ENCODE measurements around the gene IQCH. TPM values are rescaled to one million over a fixed set of nuclear protein-coding genes. Genes with fewer than 3 reads are reported as not detected.
"Not testable (repeated sequence)": the region's sequence is repeated elsewhere in the genome, so short reads cannot be mapped to it uniquely, and the experiment has no call there.

Gene IQCH
- total RNA-seq, 2 donors from 2014 or later, result 0.52 to 0.83 TPM

GRCh38 chr15:67274236-67274635 is 19.6 kb downstream of the IQCH start:
- no peaks in the 10 kb centered on the region for H3K36me3 ChIP-seq
- peaks cover 0 to 17% of the 10 kb centered on the region in 2 donors for H3K9me3 ChIP-seq
- no peaks in the 10 kb centered on the region for H3K27me3 ChIP-seq
- H3K27ac ChIP-seq, result no peak overlapping the region
- DNase-seq (ENCODE audit: low spot score), result no peak
- no peaks in the 10 kb centered on the region for H3K4me1 ChIP-seq
- TF ChIP-seq, protein P1, sequence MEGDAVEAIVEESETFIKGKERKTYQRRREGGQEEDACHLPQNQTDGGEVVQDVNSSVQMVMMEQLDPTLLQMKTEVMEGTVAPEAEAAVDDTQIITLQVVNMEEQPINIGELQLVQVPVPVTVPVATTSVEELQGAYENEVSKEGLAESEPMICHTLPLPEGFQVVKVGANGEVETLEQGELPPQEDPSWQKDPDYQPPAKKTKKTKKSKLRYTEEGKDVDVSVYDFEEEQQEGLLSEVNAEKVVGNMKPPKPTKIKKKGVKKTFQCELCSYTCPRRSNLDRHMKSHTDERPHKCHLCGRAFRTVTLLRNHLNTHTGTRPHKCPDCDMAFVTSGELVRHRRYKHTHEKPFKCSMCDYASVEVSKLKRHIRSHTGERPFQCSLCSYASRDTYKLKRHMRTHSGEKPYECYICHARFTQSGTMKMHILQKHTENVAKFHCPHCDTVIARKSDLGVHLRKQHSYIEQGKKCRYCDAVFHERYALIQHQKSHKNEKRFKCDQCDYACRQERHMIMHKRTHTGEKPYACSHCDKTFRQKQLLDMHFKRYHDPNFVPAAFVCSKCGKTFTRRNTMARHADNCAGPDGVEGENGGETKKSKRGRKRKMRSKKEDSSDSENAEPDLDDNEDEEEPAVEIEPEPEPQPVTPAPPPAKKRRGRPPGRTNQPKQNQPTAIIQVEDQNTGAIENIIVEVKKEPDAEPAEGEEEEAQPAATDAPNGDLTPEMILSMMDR (IDR thresholded peaks at IDR 0.05), result no peak
- no peak overlapping the region for H3K4me3 ChIP-seq

GRCh38 chr15:67276666-67277065 is 22.1 kb downstream of the IQCH start:
- Histone ChIP-seq H3K9me3 (peaks cover 0 to 17% of the 10 kb centered on the region in 2 donors), H3K27me3 (no peaks in the 10 kb centered on the region), H3K4me1 (no peaks in the 10 kb centered on the region), H3K27ac (no peak overlapping the region), H3K36me3 (no peaks in the 10 kb centered on the region), H3K4me3 (no peak overlapping the region)
- no peak for DNase-seq (ENCODE audit: low spot score)
- TF ChIP-seq, protein P1 (IDR thresholded peaks at IDR 0.05), result no peak

- H3K27ac ChIP-seq, result no peak overlapping the region
- H3K4me1 ChIP-seq, result no peaks in the 10 kb centered on the region
- H3K9me3 ChIP-seq, result peaks cover 0 to 2% of the 10 kb centered on the region in 2 donors
- H3K4me3 ChIP-seq, result no peak overlapping the region
- no peak for DNase-seq (ENCODE audit: low spot score)
- TF ChIP-seq, protein P1 (IDR thresholded peaks at IDR 0.05), result no peak
- H3K27me3 ChIP-seq, result no peaks in the 10 kb centered on the region
- H3K36me3 ChIP-seq, result no peaks in the 10 kb centered on the region
Measured at GRCh38 chr15:67280217-67280616, 25.6 kb downstream of the IQCH start.

DNA sequence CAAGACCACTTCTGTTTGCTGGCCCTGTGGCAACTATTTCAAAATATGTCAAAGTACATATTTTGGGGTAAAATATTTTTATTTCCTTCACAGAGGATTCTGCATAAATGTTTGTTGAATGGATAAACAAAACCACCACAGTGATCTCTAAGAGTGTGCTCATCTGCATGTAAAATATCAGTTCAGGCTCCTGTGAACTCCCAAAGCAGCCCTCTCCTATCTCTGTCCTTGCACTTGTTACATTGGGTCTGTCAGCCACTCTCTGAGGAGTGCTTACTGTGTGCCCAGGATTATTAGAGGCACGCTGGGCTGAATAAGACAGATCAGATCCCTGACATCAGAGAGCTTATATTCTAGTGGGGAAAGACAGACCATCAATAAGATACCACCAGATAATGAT is 27.1 kb downstream of the IQCH start:
- no peak overlapping the region for H3K27ac ChIP-seq
- H3K4me3 ChIP-seq, result no peak overlapping the region
- no peaks in the 10 kb centered on the region for H3K4me1 ChIP-seq
- no peak for DNase-seq (ENCODE audit: low spot score)
- peaks cover 0 to 13% of the 10 kb centered on the region in 2 donors for H3K9me3 ChIP-seq
- TF ChIP-seq, protein P1 (IDR thresholded peaks at IDR 0.05), result no peak
- no peaks in the 10 kb centered on the region for H3K27me3 ChIP-seq
- no peaks in the 10 kb centered on the region for H3K36me3 ChIP-seq

GRCh38 chr15:67285625-67286024 is 31.0 kb downstream of the IQCH start:
- H3K9me3 ChIP-seq, result peaks cover 0 to 21% of the 10 kb centered on the region in 2 donors
- not testable (repeated sequence) for DNase-seq (ENCODE audit: low spot score); H3K36me3 ChIP-seq

DNA sequence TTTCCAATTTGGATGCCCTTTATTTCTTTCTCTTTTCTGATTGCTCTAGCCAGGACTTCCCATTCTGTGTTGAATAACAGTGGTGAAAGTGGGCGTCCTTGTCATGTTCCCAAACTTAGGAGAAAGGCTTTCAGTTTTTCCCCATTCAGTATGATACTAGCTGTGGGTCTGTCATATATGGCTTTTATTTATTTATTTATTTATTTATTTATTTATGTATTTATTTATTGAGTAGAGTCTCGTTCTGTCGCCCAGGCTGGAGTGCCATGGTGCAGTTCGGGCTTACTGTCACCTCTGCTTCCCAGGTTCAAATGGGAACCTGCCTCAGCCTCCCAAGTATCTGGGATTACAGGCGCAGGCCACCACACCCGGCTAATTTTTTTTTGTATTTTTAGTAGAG is 31.8 kb downstream of the IQCH start:
- not testable (repeated sequence) for H3K4me1 ChIP-seq; H3K4me3 ChIP-seq; H3K27ac ChIP-seq; H3K27me3 ChIP-seq; H3K36me3 ChIP-seq; DNase-seq (ENCODE audit: low spot score)
- H3K9me3 ChIP-seq, result peaks cover 0 to 21% of the 10 kb centered on the region in 2 donors

More at GRCh38 chr15:67285625-67286024, 31.0 kb downstream of the IQCH start:
- not testable (repeated sequence) for H3K4me1 ChIP-seq, H3K27me3 ChIP-seq, H3K27ac ChIP-seq, H3K4me3 ChIP-seq

DNA sequence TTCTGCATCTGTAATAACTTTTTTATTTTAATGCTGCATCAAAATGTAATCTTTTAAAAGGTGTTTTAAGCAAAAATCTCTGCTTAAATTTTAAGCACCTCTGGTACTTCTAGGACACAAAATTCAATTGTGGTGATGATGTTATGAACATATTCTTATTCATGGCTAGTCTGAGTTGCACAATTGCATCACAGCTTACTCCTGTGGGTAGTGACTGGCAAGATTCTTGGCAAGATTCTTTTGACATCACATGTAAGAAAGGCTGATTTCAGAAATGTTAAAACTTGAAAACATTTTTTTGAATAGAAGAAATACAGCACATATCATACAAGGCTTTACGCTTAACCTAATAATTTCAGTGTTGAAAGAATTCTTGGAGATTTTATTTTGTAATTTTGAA is 35.7 kb downstream of the IQCH start:
- no peaks in the 10 kb centered on the region for H3K4me1 ChIP-seq
- H3K9me3 ChIP-seq, result peaks cover 0 to 18% of the 10 kb centered on the region in 2 donors
- no peaks in the 10 kb centered on the region for H3K27me3 ChIP-seq
- TF ChIP-seq, protein P1 (IDR thresholded peaks at IDR 0.05), result no peak
- no peak overlapping the region for H3K4me3 ChIP-seq
- no peak overlapping the region for H3K27ac ChIP-seq
- H3K36me3 ChIP-seq, result no peaks in the 10 kb centered on the region
- DNase-seq (ENCODE audit: low spot score), result no peak

Data from right atrium auricular region (tissue), 2 donors.